Keratinocyte (primary cell): Measurements from ENCODE around the gene CD101.

ENCODE experiments used
- EZH2 ChIP-seq: IDR thresholded peaks from one replicate; pipeline ENCODE4 v1.6.1; 2012; ENCODE audit warnings: inconsistent platforms, mild to moderate bottlenecking, low read length, moderate library complexity
- TF ChIP-seq, protein P1 (sequence below), 3 experiments: IDR thresholded peaks in 1 of 3; conservative IDR thresholded peaks in 1 of 3; optimal IDR thresholded peaks in 1 of 3; 2 replicates in 2 of 3; 3 replicates in 1 of 3; pipeline versions ENCODE3 to v1.5.1; 2011; ENCODE audit warnings: low read length in 3 of 3, mild to moderate bottlenecking in 3 of 3, moderate library complexity in 2 of 3, control low read depth in 1 of 3, inconsistent platforms in 1 of 3; ENCODE audit not compliant: insufficient read depth in 2 of 3; ENCODE audit errors: extremely low read depth in 1 of 3

DNA sequence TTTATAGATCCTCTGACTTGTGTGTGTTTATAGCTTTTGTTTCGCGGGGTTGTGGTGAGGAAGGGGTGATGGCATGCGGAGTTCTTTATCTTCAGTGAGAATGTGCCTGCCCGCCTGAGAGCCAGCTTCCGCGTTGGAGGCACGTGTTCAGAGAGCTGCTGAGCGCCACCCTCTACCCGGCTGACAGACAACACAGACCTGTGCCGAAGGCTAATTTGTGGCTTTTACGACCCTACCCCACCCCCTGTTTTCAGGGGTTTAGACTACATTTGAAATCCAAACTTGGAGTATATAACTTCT is 14.4 kb upstream of the CD101 start:
- TF ChIP-seq, protein P1, sequence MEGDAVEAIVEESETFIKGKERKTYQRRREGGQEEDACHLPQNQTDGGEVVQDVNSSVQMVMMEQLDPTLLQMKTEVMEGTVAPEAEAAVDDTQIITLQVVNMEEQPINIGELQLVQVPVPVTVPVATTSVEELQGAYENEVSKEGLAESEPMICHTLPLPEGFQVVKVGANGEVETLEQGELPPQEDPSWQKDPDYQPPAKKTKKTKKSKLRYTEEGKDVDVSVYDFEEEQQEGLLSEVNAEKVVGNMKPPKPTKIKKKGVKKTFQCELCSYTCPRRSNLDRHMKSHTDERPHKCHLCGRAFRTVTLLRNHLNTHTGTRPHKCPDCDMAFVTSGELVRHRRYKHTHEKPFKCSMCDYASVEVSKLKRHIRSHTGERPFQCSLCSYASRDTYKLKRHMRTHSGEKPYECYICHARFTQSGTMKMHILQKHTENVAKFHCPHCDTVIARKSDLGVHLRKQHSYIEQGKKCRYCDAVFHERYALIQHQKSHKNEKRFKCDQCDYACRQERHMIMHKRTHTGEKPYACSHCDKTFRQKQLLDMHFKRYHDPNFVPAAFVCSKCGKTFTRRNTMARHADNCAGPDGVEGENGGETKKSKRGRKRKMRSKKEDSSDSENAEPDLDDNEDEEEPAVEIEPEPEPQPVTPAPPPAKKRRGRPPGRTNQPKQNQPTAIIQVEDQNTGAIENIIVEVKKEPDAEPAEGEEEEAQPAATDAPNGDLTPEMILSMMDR (optimal IDR thresholded peaks at IDR 0.05 in 1 of 3, IDR thresholded peaks at IDR 0.05 in 1 of 3, conservative IDR thresholded peaks at IDR 0.05 in 1 of 3; ENCODE audit: extremely low read depth in 1 of 3, insufficient read depth in 2 of 3, low read length in 3 of 3), result no peak
- TF ChIP-seq EZH2, result no peak
